DND-41 (cell line): ENCODE measurements around the gene DAPL1.

Experiments used
- ATAC-seq: fragments of 200-7000 bp; cut with Tn5 transposase; 3 replicates; pipeline ENCODE4 v1.9.1; 2021; ENCODE audit warnings: low read depth; ENCODE audit not compliant: insufficient read depth
- DNase-seq: peaks from one replicate; pipeline ENCODE4 v3.0.0-alpha.2; 2020
- H2AFZ ChIP-seq: 2 replicates; pipeline ENCODE4 v1.6.0; 2012; ENCODE audit warnings: low read depth, low read length
- H3K27ac ChIP-seq: 2 replicates; pipeline ENCODE4 v1.5.1; 2012; ENCODE audit warnings: low read length, inconsistent platforms
- H3K27me3 ChIP-seq: fragments of 200-600 bp; sonication (generic); 2 replicates; pipeline ENCODE4 v1.6.0; 2012; ENCODE audit warnings: low read length, mild to moderate bottlenecking, inconsistent platforms; ENCODE audit not compliant: insufficient read depth, poor library complexity
- H3K36me3 ChIP-seq: 2 replicates; pipeline ENCODE4 v1.5.1; 2012; ENCODE audit warnings: low read length, inconsistent platforms; ENCODE audit not compliant: insufficient read depth
- H3K4me1 ChIP-seq: 2 replicates; pipeline ENCODE4 v1.5.1; 2012; ENCODE audit warnings: mild to moderate bottlenecking, low read length; ENCODE audit not compliant: insufficient read depth
- H3K4me2 ChIP-seq: 2 replicates; pipeline ENCODE4 v1.6.0; 2012; ENCODE audit warnings: mild to moderate bottlenecking, moderate library complexity, low read length, inconsistent platforms; ENCODE audit not compliant: insufficient read depth
- H3K4me3 ChIP-seq, 2 experiments: fragments of 200-600 bp in 1 of 2; shearing (Covaris generic) in 1 of 2; 2 replicates each; pipeline ENCODE4 v1.5.1; 2012 to 2016; ENCODE audit warnings: inconsistent platforms in 2 of 2, low read length in 2 of 2, mild to moderate bottlenecking in 2 of 2, low read depth in 1 of 2, moderate library complexity in 1 of 2
- H3K79me2 ChIP-seq: 2 replicates; pipeline ENCODE4 v1.6.0; 2012; ENCODE audit warnings: low read length, inconsistent platforms; ENCODE audit not compliant: insufficient read depth
- H3K9ac ChIP-seq: 2 replicates; pipeline ENCODE4 v1.6.0; 2012; ENCODE audit warnings: low read depth, mild to moderate bottlenecking, inconsistent platforms, low read length, moderate library complexity
- H3K9me3 ChIP-seq: 2 replicates; pipeline ENCODE4 v1.5.1; 2012; ENCODE audit warnings: low read length, moderate library complexity, mild to moderate bottlenecking, inconsistent platforms; ENCODE audit not compliant: insufficient read depth, severe bottlenecking
- H4K20me1 ChIP-seq: 2 replicates; pipeline ENCODE4 v1.6.0; 2012; ENCODE audit warnings: low read length; ENCODE audit not compliant: insufficient read depth
- EZH2 ChIP-seq: IDR thresholded peaks from 3 replicates; pipeline ENCODE4 v1.6.1; 2012; ENCODE audit warnings: borderline replicate concordance, low read depth, mild to moderate bottlenecking, moderate library complexity, low read length, inconsistent platforms; ENCODE audit not compliant: severe bottlenecking
- TF ChIP-seq, protein P1 (sequence below): IDR thresholded peaks from 2 replicates; pipeline ENCODE4 v1.5.1; 2012; ENCODE audit warnings: borderline replicate concordance, low read length, moderate library complexity, mild to moderate bottlenecking; ENCODE audit not compliant: poor library complexity, severe bottlenecking; ENCODE audit errors: extremely low read depth

DAPL1 gene

DNA sequence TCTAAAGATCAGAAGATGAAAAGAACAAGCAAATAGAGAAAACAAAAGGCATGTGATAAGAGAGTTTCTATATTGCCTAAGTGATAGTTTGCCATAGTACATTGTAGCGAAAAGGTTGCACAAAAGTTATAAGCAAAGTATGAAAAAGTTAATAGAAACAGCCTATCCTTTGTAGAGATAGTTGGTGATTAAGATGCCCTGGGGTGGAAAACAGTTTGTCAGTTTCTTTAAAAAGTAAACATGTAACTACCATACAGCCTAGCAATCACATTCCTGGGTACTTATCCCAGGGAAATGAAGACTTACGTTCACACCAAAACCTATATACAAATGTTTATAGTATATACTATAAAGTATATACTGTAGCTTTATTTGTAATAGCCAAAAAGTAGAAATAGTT, 16.9 kb upstream of the DAPL1 start:
- no peak for TF ChIP-seq EZH2
- Histone ChIP-seq H3K4me2 (no peak overlapping the region), H2AFZ (no peak overlapping the region), H3K36me3 (no peaks in the 10 kb centered on the region), H3K79me2 (no peaks in the 10 kb centered on the region), H4K20me1 (no peaks in the 10 kb centered on the region), H3K4me1 (no peaks in the 10 kb centered on the region), H3K27ac (no peak overlapping the region), H3K27me3 (no peaks in the 10 kb centered on the region), H3K9ac (no peak overlapping the region), H3K4me3 (no peak overlapping the region), H3K9me3 (no peaks in the 10 kb centered on the region)
- DNase-seq (no peak), ATAC-seq (no peak)

DNA sequence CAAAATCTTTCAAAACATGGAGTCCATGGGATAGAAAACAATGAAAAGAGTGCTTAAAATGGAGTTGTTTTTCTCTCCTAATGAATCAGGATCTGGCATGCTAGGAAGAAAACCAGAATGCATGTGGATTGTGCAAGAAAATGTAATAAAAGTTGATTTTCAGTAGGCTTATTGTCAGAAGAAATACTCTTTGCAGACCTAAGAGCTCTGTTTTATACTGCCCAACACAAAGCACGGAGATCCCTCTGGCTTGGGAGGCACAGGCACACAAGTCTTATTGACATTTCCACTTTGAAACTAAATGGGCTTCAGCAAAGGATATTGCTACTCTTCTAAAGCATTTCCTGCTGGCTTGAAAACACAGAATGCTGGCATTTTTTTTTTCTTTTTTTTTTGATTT, 15.5 kb upstream of the DAPL1 start:
- no peaks in the 10 kb centered on the region for H3K79me2 ChIP-seq
- TF ChIP-seq, protein P1, sequence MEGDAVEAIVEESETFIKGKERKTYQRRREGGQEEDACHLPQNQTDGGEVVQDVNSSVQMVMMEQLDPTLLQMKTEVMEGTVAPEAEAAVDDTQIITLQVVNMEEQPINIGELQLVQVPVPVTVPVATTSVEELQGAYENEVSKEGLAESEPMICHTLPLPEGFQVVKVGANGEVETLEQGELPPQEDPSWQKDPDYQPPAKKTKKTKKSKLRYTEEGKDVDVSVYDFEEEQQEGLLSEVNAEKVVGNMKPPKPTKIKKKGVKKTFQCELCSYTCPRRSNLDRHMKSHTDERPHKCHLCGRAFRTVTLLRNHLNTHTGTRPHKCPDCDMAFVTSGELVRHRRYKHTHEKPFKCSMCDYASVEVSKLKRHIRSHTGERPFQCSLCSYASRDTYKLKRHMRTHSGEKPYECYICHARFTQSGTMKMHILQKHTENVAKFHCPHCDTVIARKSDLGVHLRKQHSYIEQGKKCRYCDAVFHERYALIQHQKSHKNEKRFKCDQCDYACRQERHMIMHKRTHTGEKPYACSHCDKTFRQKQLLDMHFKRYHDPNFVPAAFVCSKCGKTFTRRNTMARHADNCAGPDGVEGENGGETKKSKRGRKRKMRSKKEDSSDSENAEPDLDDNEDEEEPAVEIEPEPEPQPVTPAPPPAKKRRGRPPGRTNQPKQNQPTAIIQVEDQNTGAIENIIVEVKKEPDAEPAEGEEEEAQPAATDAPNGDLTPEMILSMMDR, result no peak
- no peak for TF ChIP-seq EZH2
- no peaks in the 10 kb centered on the region for H3K27me3 ChIP-seq
- no peaks in the 10 kb centered on the region for H3K36me3 ChIP-seq
- 0 out of 2 replicates have a peak, but pooled peaks cover 4% of the 10 kb centered on the region for H3K4me1 ChIP-seq
- no peak overlapping the region for H3K9ac ChIP-seq
- H3K9me3 ChIP-seq, result no peaks in the 10 kb centered on the region
- no peak for ATAC-seq
- no peak overlapping the region for H3K4me2 ChIP-seq
- DNase-seq, result no peak
- H3K27ac ChIP-seq, result no peak overlapping the region
- no peak overlapping the region for H3K4me3 ChIP-seq
- H2AFZ ChIP-seq, result no peak overlapping the region
- H4K20me1 ChIP-seq, result no peaks in the 10 kb centered on the region

DNA sequence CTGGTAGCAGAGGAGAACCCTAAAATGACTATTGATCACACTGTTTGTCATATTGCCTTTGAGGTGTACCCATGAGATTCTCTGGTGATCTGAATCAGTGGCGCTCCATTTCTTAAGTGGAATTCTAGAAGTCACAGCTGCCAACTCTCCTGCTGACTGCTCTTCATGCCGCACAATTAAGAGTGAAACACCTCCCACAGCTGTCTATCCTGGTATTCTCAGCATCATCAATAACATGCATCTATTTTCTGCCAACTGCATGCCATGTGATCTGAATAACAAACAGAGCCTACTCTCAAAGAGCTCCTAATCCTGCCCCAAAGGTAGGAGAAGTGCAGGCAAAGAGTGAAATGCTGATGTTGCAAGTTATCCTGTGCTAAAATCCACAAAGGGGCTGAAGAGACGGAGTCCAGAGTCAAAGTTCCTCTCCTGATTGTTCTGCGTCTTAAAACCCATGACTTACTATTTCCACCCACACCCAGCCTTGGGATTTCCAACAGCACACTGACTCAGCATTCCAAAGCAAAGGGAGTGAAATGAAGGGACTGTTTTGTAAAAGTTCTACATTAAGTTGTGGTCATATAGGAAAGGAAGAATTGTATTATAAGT, 13.7 kb upstream of the DAPL1 start:
- H4K20me1 ChIP-seq, result no peaks in the 10 kb centered on the region
- H3K4me2 ChIP-seq, result no peak overlapping the region
- no peak overlapping the region for H3K9ac ChIP-seq
- 0 out of 2 replicates have a peak, but pooled peaks cover 4% of the 10 kb centered on the region for H3K4me1 ChIP-seq
- no peaks in the 10 kb centered on the region for H3K79me2 ChIP-seq
- no peaks in the 10 kb centered on the region for H3K27me3 ChIP-seq
- ATAC-seq (no peak), DNase-seq (no peak)
- no peaks in the 10 kb centered on the region for H3K36me3 ChIP-seq
- no peak overlapping the region for H3K27ac ChIP-seq
- TF ChIP-seq, protein P1, result no peak
- no peak for TF ChIP-seq EZH2
- H3K9me3 ChIP-seq, result no peaks in the 10 kb centered on the region
- no peak overlapping the region for H2AFZ ChIP-seq
- no peak overlapping the region for H3K4me3 ChIP-seq

DNA sequence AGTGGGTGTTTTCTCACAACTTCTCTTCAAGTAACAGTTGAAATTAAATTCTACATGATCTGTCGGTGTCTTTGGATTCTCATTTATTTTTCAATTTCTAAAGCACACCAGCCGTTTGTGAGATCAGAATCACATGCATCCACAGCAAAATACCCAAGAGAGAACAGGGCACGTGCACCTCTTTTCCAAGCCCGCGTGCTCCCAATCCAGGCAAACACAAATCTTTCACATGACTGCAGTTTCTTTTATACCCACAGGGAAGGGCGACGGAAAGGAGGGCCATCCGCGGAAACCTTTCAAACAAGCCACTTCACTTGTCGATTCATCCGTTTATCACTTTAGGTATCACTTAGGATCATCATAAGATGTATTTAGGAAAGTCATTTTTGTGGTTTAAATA, 13.0 kb upstream of the DAPL1 start:
- 0 out of 2 replicates have a peak, but pooled peaks cover 4% of the 10 kb centered on the region for H3K4me1 ChIP-seq
- no peaks in the 10 kb centered on the region for H4K20me1 ChIP-seq
- no peaks in the 10 kb centered on the region for H3K36me3 ChIP-seq
- no peak for ATAC-seq
- H3K27me3 ChIP-seq, result no peaks in the 10 kb centered on the region
- H3K4me2 ChIP-seq, result no peak overlapping the region
- H3K27ac ChIP-seq, result no peak overlapping the region
- no peaks in the 10 kb centered on the region for H3K79me2 ChIP-seq
- TF ChIP-seq, protein P1, result no peak
- TF ChIP-seq EZH2, result no peak
- no peak overlapping the region for H2AFZ ChIP-seq
- no peak for DNase-seq
- no peak overlapping the region for H3K4me3 ChIP-seq
- H3K9me3 ChIP-seq, result no peaks in the 10 kb centered on the region
- no peak overlapping the region for H3K9ac ChIP-seq
